Kidney (tissue), 14 donors: ENCODE results near the gene SFT2D2. TPM values are rescaled to one million over a fixed set of nuclear protein-coding genes. Genes with fewer than 3 reads are reported as not detected.

Experiments used
- DNase-seq, 5 donors: peaks; one replicate each; pipeline ENCODE4 v3.0.0-alpha.2; 2013 to 2020
- FAIRE-seq: peaks from 2 replicates; lab custom pipeline; 2012; peaks lifted over from hg19 to GRCh38; lab: Jason Lieb, UNC
- H3K27ac ChIP-seq, 2 donors: one replicate each; pipeline ENCODE4 v1.7.0; 2013; ENCODE audit warnings: low read depth in 2 of 2, low read length in 2 of 2, inconsistent platforms in 1 of 2
- H3K27me3 ChIP-seq: one replicate; pipeline ENCODE4 v1.7.1; 2013; ENCODE audit warnings: low read length, inconsistent platforms; ENCODE audit not compliant: control insufficient read depth, insufficient read depth
- H3K36me3 ChIP-seq, 3 donors: one replicate each; pipeline versions ENCODE4 v1.7.0 to v1.7.1; 2013; ENCODE audit warnings: low read length in 3 of 3, control low read depth in 1 of 3, inconsistent platforms in 1 of 3; ENCODE audit not compliant: insufficient read depth in 3 of 3, control insufficient read depth in 2 of 3
- H3K4me1 ChIP-seq, 3 donors: one replicate each; pipeline versions ENCODE4 v1.7.0 to v1.7.1; 2013; ENCODE audit warnings: low read length in 3 of 3, inconsistent platforms in 1 of 3, low read depth in 1 of 3; ENCODE audit not compliant: control insufficient read depth in 2 of 3, insufficient read depth in 2 of 3
- H3K4me3 ChIP-seq, 3 donors: one replicate each; pipeline versions ENCODE4 v1.7.0 to v1.8.1; 2013; ENCODE audit warnings: low read length in 3 of 3, control low read depth in 1 of 3, inconsistent platforms in 1 of 3
- H3K9ac ChIP-seq, 3 donors: one replicate each; pipeline versions ENCODE4 v1.7.0 to v1.7.1; 2013; ENCODE audit warnings: low read length in 3 of 3, control low read depth in 1 of 3, inconsistent platforms in 1 of 3
- H3K9me3 ChIP-seq, 3 donors: one replicate each; pipeline versions ENCODE4 v1.7.0 to v1.7.1; 2013; ENCODE audit warnings: low read length in 3 of 3, control low read depth in 1 of 3, inconsistent platforms in 1 of 3; ENCODE audit not compliant: control insufficient read depth in 2 of 3, insufficient read depth in 1 of 3
- intact Hi-C: fragments of 100-400 bp; cut with DNase I; formaldehyde crosslinking; loops from one replicate; pipeline ENCODE4 v1.11.1; 2022
- polyA plus RNA-seq: library from polyadenylated mRNA; stranded (reverse); fragments of 350-450 nt; fragmentation: Illumina TruSeq; extraction: RNeasy Lipid Tissue Mini Kit (QIAGEN cat#74804); gene quantifications from one replicate; pipeline ENCODE4 v1.2.3, GENCODE V29; 2014; ENCODE audit warnings: low read depth, low replicate concordance; ENCODE audit not compliant: insufficient read depth
- total RNA-seq: library from RNA; stranded (reverse); fragmentation: NEBNext Ultra II Directional; extraction: Animal tissue kit (Norgen Biotek cat#: 25700); gene quantifications from one replicate; pipeline ENCODE4 v1.2.1, GENCODE V29; 2021
- TF ChIP-seq, protein P1 (sequence below): IDR thresholded peaks from 3 replicates; pipeline ENCODE4 v1.5.1; 2012; ENCODE audit warnings: mild to moderate bottlenecking, moderate library complexity, borderline replicate concordance; ENCODE audit not compliant: insufficient read depth; ENCODE audit errors: extremely low read depth
- donor health status: control.
- donor health status: control.
- donor health status: control.
- donor health status: control.
- donor health status: control.
- donor health status: DM: yes; HTN: yes; CAD: no.
- donor health status: Normal renal cell carcinoma (clear cell type).

SFT2D2 gene
- total and polyA plus RNA-seq, 2 donors from 2014 or later: 7.4 to 89.3 TPM

DNA sequence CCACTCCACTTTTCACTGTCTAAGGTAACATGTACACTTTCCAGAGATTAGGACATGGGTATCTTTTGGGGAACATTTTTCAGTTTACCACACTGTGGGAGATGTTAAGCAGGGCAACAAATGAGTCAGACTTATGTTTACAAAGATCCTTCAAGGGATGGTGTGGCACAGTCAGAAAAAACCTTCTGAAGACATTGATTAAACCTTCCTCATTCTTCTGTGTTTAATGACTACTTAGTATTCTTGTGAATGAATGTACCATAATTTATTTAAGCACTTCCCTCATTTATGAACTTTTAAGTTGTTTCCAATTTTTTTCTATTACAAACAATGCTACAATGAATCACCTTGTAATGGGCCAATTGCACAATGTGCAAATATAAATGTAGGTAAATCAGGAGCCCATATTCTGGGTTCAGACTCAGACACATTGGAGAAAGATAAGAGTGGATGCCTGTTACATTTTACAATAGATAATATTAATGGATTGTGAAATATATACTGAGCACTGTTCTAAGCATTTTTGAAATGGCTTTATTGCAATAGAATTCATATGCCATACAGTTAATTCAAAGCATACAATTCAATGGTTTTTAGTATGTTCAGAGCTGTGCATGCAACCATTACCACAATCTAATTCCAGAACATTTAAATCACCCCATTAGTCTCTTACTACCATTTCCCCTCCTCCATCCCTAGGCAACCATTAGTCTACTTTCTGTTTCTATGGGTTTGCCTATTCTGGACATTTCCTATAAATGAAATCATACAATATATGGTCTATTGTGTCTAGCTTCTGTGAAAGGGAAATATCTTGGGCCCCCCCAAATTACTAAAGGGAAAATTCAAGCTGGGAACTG lies 1.9 kb upstream of the SFT2D2 start:
- no peaks in the 10 kb centered on the region for H3K36me3 ChIP-seq
- DNase-seq (no peak), FAIRE-seq (no peak)
- TF ChIP-seq, protein P1, sequence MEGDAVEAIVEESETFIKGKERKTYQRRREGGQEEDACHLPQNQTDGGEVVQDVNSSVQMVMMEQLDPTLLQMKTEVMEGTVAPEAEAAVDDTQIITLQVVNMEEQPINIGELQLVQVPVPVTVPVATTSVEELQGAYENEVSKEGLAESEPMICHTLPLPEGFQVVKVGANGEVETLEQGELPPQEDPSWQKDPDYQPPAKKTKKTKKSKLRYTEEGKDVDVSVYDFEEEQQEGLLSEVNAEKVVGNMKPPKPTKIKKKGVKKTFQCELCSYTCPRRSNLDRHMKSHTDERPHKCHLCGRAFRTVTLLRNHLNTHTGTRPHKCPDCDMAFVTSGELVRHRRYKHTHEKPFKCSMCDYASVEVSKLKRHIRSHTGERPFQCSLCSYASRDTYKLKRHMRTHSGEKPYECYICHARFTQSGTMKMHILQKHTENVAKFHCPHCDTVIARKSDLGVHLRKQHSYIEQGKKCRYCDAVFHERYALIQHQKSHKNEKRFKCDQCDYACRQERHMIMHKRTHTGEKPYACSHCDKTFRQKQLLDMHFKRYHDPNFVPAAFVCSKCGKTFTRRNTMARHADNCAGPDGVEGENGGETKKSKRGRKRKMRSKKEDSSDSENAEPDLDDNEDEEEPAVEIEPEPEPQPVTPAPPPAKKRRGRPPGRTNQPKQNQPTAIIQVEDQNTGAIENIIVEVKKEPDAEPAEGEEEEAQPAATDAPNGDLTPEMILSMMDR: no peak
- H3K27ac ChIP-seq: no peak overlapping the region
- no peak overlapping the region for H3K4me3 ChIP-seq
- H3K4me1 ChIP-seq: peaks cover 0 to 20% (median 3%) of the 10 kb centered on the region in 3 donors
- no peaks in the 10 kb centered on the region for H3K9me3 ChIP-seq
- H3K9ac ChIP-seq: no peak overlapping the region
- no peaks in the 10 kb centered on the region for H3K27me3 ChIP-seq
- intact Hi-C loops: no loop called here

DNA sequence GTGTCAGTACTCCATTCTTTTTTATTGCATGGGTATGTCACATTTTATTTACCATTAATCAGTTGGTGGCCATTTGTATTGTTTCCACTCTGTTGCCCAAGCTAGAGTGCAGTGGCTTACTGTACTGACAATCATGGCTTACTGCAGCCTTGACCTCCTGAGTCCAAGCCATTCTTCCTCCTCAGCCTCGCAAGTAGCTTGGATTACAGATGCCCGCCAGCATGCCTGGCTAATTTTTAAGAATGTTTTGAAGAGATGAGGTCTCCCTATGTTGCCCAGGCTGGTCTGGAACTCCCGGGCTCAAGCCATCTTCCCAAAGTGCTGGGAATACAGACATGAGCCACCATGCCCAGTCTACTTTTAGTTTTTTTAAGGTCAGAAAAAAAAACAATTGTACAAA lies 813 bp upstream of the SFT2D2 start:
- H3K9me3 ChIP-seq: no peaks in the 10 kb centered on the region
- DNase-seq (peak in 4 of 5 donors; percentile 31 to 50 (median 47)), FAIRE-seq (no peak)
- TF ChIP-seq, protein P1: no peak
- H3K27me3 ChIP-seq: no peaks in the 10 kb centered on the region
- intact Hi-C loops: no loop called here
- peak overlapping the region in 1 of 3 donors; percentile 84 for H3K4me3 ChIP-seq
- no peaks in the 10 kb centered on the region for H3K36me3 ChIP-seq
- peaks cover 2 to 30% (median 11%) of the 10 kb centered on the region in 3 donors for H3K4me1 ChIP-seq
- H3K27ac ChIP-seq: no peak overlapping the region
- H3K9ac ChIP-seq: peak overlapping the region in 1 of 3 donors; percentile 66

DNA sequence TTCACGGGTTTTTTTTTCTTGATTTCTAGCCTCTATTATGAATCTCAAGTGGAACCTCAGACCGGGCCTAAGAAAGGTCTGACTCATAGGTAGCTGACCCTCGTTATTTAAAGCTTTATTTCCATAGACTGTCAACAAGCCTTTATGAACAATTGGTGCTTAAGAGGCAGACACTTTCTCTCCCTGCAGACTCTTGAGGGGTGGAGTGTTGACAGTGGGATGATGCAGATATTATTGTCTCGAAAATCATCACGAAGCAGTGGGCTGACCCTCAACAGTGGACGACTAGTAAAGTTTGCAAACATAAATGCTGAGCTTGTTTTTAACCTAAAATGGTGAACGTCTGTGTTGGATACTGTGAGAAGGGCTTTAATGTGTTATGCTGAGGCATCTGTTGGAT lies 1.8 kb downstream of the SFT2D2 start:
- FAIRE-seq: no peak
- H3K4me1 ChIP-seq: peaks cover 2 to 34% (median 27%) of the 10 kb centered on the region in 3 donors
- H3K9me3 ChIP-seq: no peaks in the 10 kb centered on the region
- H3K9ac ChIP-seq: peak overlapping the region in 2 of 3 donors; percentile 28 to 66
- DNase-seq: no peak
- intact Hi-C loops: no loop called here
- H3K27ac ChIP-seq: peak overlapping the region; percentile 34
- peaks cover 0 to 7% (median 4%) of the 10 kb centered on the region in 3 donors for H3K36me3 ChIP-seq
- H3K27me3 ChIP-seq: no peaks in the 10 kb centered on the region
- peak overlapping the region in 2 of 3 donors; percentile 39 to 84 for H3K4me3 ChIP-seq
- TF ChIP-seq, protein P1: no peak
